Measurements from ENCODE around the gene SEC22A. TPM values are rescaled to one million over a fixed set of nuclear protein-coding genes. Genes with fewer than 3 reads are reported as not detected.
A peak's percentile ranks its signal among the peaks of the same experiment; 100 is the strongest.

SEC22A gene
- total and polyA plus RNA-seq, 2 of the 13 experiments (the other 11 are each of a cell fraction or from before 2014, with no cell fraction given), result 14.1 to 17.3 TPM

DNA sequence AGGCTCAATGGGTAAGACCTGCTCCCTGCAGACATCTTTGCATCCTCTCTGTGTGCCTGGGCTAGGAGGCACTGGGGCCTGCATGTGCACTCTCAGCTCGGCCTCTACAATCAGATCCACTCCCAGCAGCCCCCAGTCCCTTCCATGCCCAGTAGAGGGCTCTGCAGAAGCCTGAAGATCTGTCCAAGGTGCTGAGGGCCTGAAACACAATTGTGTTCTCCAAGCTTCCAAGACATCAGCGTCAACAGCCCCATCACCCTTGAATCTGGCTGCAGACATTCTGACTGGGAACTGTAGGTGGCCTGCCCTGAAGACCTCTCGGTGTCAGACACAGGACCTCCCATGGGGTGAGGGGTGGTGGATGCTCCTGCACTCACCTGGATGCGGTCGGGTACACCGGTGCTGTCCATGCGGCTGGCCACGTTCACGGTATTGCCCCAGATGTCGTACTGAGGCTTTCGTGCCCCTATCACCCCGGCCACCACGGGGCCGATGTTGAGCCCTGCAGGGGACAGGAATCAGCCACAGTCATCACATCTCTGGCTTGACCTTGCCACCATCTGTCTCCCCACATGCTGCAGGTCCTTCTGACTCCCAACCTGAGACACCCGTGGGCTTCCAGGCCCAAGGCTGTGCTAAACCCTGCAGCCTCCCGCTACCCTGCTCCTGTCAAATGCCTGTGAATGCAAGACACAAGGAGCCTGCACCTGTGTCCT is 84.7 kb downstream of the SEC22A start (continued):
- TF ChIP-seq, protein P1, sequence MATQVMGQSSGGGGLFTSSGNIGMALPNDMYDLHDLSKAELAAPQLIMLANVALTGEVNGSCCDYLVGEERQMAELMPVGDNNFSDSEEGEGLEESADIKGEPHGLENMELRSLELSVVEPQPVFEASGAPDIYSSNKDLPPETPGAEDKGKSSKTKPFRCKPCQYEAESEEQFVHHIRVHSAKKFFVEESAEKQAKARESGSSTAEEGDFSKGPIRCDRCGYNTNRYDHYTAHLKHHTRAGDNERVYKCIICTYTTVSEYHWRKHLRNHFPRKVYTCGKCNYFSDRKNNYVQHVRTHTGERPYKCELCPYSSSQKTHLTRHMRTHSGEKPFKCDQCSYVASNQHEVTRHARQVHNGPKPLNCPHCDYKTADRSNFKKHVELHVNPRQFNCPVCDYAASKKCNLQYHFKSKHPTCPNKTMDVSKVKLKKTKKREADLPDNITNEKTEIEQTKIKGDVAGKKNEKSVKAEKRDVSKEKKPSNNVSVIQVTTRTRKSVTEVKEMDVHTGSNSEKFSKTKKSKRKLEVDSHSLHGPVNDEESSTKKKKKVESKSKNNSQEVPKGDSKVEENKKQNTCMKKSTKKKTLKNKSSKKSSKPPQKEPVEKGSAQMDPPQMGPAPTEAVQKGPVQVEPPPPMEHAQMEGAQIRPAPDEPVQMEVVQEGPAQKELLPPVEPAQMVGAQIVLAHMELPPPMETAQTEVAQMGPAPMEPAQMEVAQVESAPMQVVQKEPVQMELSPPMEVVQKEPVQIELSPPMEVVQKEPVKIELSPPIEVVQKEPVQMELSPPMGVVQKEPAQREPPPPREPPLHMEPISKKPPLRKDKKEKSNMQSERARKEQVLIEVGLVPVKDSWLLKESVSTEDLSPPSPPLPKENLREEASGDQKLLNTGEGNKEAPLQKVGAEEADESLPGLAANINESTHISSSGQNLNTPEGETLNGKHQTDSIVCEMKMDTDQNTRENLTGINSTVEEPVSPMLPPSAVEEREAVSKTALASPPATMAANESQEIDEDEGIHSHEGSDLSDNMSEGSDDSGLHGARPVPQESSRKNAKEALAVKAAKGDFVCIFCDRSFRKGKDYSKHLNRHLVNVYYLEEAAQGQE (IDR thresholded peaks at IDR 0.05; ENCODE audit: borderline replicate concordance in 1 of 2, low read depth in 1 of 2, low read length in 2 of 2), result peak in 1 of 2 experiments; percentile 99
- TF ChIP-seq, protein P2, sequence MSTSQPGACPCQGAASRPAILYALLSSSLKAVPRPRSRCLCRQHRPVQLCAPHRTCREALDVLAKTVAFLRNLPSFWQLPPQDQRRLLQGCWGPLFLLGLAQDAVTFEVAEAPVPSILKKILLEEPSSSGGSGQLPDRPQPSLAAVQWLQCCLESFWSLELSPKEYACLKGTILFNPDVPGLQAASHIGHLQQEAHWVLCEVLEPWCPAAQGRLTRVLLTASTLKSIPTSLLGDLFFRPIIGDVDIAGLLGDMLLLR (CRISPR knock-in tag; IDR thresholded peaks at IDR 0.05), result 0 out of 2 replicates have a peak, but pooled peaks have one; percentile 57
- TF ChIP-seq MXI1 (IDR thresholded peaks at IDR 0.05; ENCODE audit: borderline replicate concordance, low read depth, low read length) (no peak), ZSCAN12 (CRISPR knock-in tag; IDR thresholded peaks at IDR 0.05) (peak; percentile 81; the same call in 1 of the 2 replicates), ZFX (CRISPR knock-in tag; IDR thresholded peaks at IDR 0.05; ENCODE audit: low read depth) (peak; percentile 64), TEAD2 (CRISPR knock-in tag; IDR thresholded peaks at IDR 0.05) (0 out of 2 replicates have a peak, but pooled peaks have one; percentile 77), ZNF724P (CRISPR knock-in tag; IDR thresholded peaks at IDR 0.05; ENCODE audit: borderline replicate concordance) (peak; percentile 86), PHF8 (CRISPR knock-in tag; IDR thresholded peaks at IDR 0.05) (peak; percentile 33; the same call in 1 of the 2 replicates), ZKSCAN8 (CRISPR knock-in tag; IDR thresholded peaks at IDR 0.05; ENCODE audit: borderline replicate concordance) (0 out of 2 replicates have a peak, but pooled peaks have one; percentile 66), FOSL1 (CRISPR knock-in tag; IDR thresholded peaks at IDR 0.05; ENCODE audit: borderline replicate concordance) (peak; percentile 33; the same call in 1 of the 2 replicates), KMT2A (CRISPR knock-in tag; IDR thresholded peaks at IDR 0.05) (0 out of 2 replicates have a peak, but pooled peaks have one; percentile 41), TEAD3 (CRISPR knock-in tag; optimal IDR thresholded peaks at IDR 0.05; ENCODE audit: borderline replicate concordance) (peak; percentile 38), PRMT3 (CRISPR knock-in tag; IDR thresholded peaks at IDR 0.05; ENCODE audit: borderline replicate concordance, low read depth) (peak; percentile 85; the same call in 1 of the 2 replicates)
- TF ChIP-seq, protein P3, sequence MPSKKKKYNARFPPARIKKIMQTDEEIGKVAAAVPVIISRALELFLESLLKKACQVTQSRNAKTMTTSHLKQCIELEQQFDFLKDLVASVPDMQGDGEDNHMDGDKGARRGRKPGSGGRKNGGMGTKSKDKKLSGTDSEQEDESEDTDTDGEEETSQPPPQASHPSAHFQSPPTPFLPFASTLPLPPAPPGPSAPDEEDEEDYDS (CRISPR knock-in tag; IDR thresholded peaks at IDR 0.05), result peak; percentile 30; the same call in 1 of the 2 replicates
- TF ChIP-seq, protein P4, sequence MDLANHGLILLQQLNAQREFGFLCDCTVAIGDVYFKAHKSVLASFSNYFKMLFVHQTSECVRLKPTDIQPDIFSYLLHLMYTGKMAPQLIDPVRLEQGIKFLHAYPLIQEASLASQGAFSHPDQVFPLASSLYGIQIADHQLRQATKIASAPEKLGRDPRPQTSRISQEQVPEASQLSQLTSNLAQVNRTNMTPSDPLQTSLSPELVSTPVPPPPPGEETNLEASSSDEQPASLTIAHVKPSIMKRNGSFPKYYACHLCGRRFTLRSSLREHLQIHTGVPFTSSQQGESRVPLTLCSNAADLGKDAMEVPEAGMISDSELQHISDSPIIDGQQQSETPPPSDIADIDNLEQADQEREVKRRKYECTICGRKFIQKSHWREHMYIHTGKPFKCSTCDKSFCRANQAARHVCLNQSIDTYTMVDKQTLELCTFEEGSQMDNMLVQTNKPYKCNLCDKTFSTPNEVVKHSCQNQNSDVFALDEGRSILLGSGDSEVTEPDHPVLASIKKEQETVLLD (CRISPR knock-in tag; IDR thresholded peaks at IDR 0.05; ENCODE audit: low read depth), result no peak
- TF ChIP-seq, protein P5, sequence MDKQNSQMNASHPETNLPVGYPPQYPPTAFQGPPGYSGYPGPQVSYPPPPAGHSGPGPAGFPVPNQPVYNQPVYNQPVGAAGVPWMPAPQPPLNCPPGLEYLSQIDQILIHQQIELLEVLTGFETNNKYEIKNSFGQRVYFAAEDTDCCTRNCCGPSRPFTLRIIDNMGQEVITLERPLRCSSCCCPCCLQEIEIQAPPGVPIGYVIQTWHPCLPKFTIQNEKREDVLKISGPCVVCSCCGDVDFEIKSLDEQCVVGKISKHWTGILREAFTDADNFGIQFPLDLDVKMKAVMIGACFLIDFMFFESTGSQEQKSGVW (CRISPR knock-in tag; IDR thresholded peaks at IDR 0.05; ENCODE audit: borderline replicate concordance), result no peak
- TF ChIP-seq, protein P6, sequence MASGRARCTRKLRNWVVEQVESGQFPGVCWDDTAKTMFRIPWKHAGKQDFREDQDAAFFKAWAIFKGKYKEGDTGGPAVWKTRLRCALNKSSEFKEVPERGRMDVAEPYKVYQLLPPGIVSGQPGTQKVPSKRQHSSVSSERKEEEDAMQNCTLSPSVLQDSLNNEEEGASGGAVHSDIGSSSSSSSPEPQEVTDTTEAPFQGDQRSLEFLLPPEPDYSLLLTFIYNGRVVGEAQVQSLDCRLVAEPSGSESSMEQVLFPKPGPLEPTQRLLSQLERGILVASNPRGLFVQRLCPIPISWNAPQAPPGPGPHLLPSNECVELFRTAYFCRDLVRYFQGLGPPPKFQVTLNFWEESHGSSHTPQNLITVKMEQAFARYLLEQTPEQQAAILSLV (CRISPR knock-in tag; IDR thresholded peaks at IDR 0.05; ENCODE audit: borderline replicate concordance), result 0 out of 2 replicates have a peak, but pooled peaks have one; percentile 67
